H4 (cell line): ENCODE results near the gene TTC38. TPM values are rescaled to one million over a fixed set of nuclear protein-coding genes. Genes with fewer than 3 reads are reported as not detected.
"Not testable (repeated sequence)": the region's sequence is repeated elsewhere in the genome, so short reads cannot be mapped to it uniquely, and the experiment has no call there.

Source experiments
- DNase-seq: peaks from one replicate; pipeline ENCODE4 v3.0.0-alpha.2; 2015; ENCODE audit warnings: low spot score
- total RNA-seq: library from RNA; depleted of rRNA; stranded (reverse); fragments of >200 nt; shearing (Covaris generic); gene quantifications from 2 replicates; pipeline ENCODE4 v1.2.3, GENCODE V29; 2014

TTC38 gene
- total RNA-seq, 1 experiment from 2014 or later, result 21.5 TPM

DNA sequence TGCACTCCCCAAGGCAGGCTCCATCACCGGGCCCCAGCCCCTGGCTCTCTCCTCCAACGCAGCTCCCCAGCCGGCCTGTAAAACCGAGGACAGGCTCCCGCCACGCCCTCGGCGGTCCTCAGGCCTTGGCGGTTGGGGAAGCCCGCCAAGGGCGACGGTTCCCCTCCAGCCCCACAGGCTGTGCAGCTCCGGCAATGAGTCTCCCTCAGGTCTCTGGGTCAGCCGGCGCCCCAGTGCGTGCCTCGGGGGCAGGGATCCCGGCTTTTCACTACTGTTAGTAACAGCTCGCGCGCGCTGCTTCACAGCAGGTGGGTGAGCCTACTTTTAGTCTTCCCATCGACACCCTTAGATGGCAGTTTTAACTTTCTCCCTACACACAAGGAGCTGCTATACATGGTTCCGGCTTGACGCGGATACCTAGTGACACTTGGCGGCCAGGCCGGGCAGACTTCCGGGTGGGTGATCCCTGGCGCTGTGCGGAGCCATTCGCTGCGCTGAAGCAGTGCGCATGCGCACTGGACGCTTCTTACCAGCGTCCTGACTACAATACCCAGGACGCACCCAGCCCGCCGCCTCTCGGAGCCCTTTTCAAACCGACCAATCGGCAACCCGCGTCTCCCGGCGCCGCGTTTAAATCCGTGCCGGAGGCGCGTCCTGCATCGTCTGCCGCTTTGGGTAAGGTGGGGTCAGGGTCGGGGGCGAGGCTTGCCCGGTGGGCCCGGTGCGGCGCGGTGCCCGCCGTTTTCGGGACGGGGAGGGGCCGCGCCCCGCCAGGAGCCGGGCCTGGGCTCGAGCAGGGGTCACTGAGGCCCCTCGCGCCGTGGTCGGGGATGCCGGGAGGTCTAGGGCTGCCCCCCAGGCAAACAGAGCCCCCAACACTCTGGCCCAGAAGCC, 28.7 kb downstream of the TTC38 start, which contains the start of gene GTSE1:
Gene GTSE1, plus strand, starts transcription at position 614 of the 894 bp plus-strand sequence. CDS start 531 bp downstream, outside the sequence.
- peak; percentile 97 for DNase-seq

- DNase-seq, result no peak
Observed at GRCh38 chr22:46297151-46297812, 29.5 kb downstream of the TTC38 start.

- no peak for DNase-seq
Observed at GRCh38 chr22:46299101-46299500, 31.3 kb downstream of the TTC38 start.

DNA sequence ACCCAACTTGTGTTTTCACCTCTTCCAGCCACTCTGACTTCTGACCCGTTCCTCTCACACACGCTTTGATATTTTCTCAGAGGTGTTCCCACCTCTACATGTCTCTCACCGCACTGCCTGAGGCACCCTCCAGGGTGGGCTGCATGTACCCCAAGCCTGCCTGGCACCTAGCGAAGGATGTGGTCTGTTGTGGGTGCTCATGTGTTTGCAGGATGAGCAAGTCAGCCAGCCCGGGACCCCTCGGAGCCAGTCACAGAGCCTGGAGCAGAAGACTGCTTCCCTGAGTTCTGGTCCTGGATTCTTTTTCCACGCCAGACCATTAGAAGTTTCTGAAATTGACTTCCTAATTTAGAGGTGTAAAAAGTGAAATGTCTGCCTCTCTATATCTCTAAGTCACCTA, 32.7 kb downstream of the TTC38 start:
- no peak for DNase-seq

GRCh38 chr22:46303347-46303965, 35.6 kb downstream of the TTC38 start:
- no peak for DNase-seq

DNA sequence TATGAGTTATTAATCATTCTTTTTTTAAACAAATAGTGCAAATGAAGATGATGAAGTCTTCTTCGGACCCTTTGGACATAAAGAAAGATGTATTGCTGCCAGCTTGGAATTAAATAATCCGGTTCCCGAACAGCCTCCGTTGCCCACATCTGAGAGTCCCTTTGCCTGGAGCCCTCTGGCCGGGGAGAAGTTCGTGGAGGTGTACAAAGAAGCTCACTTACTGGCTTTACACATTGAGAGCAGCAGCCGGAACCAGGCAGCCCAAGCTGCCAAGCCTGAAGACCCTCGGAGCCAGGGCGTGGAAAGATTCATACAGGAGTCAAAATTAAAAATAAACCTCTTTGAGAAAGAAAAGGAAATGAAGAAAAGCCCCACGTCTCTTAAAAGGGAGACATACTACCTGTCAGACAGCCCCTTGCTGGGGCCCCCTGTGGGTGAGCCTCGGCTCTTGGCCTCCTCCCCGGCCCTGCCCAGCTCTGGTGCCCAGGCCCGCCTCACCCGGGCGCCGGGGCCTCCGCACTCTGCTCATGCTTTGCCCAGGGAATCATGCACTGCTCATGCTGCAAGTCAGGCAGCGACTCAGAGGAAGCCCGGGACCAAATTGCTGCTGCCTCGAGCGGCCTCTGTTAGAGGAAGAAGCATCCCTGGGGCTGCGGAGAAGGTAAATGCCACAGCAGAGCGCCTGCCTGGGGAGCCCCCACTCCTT, 40.6 kb downstream of the TTC38 start:
- no peak for DNase-seq

DNA sequence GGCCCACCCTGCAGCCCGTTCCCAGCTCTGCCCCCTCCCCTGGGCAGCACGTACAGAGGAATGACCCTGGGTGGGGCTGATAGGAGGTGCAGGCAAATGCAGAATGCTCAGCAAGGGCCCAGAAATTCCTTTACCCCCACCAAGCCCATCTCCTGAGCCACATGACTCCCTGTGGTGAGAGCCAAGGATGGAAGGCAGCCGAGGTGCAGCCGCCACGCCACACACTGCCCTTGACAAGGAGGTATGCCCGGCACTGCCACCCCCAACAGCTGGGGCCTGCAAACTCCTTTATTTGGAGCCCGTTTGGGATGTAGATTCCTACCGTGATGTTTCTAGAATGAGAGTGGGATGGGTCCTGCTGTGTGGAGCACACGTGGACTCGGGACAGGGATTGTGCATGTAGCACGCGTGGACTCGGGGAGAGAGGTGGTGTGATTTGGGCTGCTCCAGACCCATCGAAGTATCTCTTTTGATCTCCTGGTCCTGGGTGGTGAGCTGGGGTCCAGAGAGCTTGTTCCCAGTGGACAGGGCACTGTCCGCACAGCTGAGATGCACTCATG, 41.8 kb downstream of the TTC38 start:
- no peak for DNase-seq

DNA sequence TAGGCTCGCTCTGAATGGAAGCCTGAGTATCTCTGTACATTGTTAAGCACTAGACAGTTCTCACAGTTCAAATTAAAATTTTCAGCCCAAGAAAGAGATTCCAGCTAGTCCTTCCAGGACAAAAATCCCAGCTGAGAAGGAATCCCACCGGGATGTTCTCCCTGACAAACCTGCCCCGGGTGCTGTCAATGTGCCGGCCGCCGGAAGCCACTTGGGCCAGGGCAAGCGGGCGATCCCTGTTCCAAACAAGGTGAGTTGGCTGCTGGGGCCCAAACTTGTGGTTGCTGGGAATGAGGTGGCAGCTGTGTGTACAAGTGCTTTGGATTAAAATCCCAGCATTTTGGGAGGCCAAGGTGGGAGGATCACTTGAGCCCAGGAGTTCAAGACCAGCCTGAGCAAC, 44.2 kb downstream of the TTC38 start:
- no peak for DNase-seq

DNA sequence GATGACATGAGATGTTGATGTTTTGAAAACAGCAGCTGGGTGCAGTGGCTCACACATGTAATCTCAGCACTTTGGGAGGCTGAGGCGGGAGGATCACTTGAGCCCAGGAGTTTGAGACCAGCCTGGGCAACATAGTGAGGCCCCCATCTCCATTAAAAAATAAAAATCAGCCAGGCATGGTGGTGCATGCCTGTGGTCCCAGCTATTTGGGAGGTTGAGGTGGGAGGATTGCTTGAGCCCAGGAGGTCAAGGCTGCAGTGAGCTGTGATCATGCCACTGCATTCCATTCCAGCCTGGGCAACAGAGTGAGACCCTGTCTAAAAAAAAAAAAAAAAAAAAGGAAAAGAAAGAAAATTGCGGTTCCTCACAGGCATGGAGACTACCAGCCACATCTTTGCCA, 45.0 kb downstream of the TTC38 start:
- DNase-seq, result not testable (repeated sequence)

GRCh38 chr22:46315976-46316375, 48.2 kb downstream of the TTC38 start:
- DNase-seq, result no peak

DNA sequence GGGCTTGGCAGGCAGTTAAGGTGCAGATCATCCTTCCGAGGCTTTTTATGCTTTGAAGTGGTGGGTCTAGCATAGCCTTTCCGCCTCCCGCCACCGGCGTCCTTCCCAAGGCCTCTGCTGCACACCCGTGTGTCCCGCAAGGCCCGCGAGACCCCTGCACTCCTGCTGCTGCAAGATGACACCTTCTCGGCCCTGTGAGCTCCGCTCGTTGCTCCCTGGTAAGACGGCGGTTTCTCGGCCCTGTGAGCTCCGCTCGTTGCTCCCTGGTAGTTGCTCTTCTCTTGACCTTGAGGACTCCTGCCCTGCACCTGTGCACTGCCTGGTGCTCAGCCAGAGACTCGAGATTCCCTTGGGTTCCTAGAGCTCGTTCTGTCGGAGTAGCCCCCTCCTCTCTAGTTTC, 49.8 kb downstream of the TTC38 start:
- no peak for DNase-seq

DNA sequence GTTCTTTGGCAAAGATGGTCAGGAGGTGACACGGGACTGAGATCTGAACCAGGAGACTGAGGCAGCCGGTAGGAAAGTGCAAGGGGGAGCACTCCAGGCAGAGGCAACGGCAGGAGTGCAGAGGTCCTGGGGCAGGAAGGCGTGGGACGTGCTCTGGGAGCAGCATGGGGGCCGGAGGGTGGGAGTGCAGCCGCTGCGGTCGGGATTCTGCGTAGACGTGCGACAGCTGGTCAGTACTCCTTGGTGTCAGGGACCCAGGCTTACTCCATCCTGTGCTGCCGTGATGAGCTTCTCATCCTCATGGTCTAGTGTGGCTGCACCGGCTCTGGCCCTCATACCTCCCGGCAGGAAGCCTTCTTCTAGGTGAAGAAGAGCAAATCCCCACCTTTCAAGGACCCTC, 50.8 kb downstream of the TTC38 start:
- no peak for DNase-seq

DNA sequence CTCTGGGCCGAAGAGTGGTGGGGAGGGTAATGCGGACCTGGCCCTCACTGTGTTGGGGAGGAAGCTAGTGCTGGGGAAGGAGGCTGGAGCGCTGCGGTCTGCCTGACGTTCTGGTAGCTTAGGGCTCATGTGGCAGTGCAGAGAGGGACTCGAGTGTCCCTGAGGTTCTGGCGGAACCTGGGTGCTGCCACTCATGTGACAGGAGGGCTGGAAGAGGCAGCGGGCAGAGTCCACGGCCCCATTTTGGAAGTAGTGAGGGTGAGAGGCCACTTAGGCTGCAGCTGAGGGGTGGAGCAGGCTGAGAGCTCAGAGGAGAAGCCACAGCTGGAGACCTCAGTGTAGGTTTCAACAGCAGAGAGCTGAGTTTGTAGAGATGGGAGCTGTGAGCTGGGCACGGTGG, 51.5 kb downstream of the TTC38 start:
- DNase-seq, result no peak

GRCh38 chr22:46320166-46320710, 52.4 kb downstream of the TTC38 start:
- DNase-seq, result no peak

GRCh38 chr22:46320716-46321386, 53.0 kb downstream of the TTC38 start:
- no peak for DNase-seq

- no peak for DNase-seq
Observed at GRCh38 chr22:46322711-46323110, 54.9 kb downstream of the TTC38 start.

GRCh38 chr22:46323162-46323561, 55.4 kb downstream of the TTC38 start:
- DNase-seq, result no peak

DNA sequence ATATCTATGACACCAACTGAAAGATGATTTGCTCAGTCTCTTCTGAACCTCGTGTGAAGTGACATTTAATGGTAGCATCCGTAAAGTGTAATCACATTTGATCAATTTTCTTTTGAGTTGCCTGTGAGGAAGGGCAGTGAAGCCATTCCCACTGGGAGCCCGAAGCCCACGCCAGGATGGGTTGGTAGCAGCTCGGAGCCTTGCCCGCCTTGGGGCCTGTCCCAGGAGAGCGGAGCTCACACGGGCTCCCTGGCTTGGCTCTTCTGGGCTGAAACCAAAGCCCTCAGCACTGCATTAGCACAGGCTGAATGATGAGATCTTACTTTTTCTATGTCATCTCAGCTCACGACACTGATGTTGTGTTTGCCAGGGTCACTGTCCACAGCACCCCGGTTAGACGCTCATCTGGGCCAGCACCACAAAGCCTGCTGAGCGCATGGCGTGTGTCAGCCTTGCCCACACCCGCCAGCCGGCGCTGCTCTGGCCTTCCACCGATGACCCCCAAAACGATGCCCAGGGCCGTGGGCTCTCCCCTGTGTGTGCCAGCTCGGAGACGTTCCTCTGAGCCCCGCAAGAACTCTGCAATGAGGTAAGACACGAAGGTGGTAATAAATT, 58.4 kb downstream of the TTC38 start:
- DNase-seq, result no peak

GRCh38 chr22:46327691-46328465, 60.1 kb downstream of the TTC38 start:
- DNase-seq, result no peak

- no peak for DNase-seq
Observed at GRCh38 chr22:46328797-46329196, 61.0 kb downstream of the TTC38 start.
